SJCRH30 (cell line): Measurements from ENCODE around the gene DAB1. TPM values are rescaled to one million over a fixed set of nuclear protein-coding genes. Genes with fewer than 3 reads are reported as not detected.

Source experiments
- DNase-seq, 2 experiments: peaks; one replicate each; pipeline ENCODE4 v3.0.0-alpha.2; 2015 to 2020
- H3K27ac ChIP-seq: fragments of 250-450 bp; sonication (Bioruptor Pico); 2 replicates; pipeline ENCODE4 v1.5.1; 2020; ENCODE audit warnings: mild to moderate bottlenecking, moderate library complexity
- H3K27me3 ChIP-seq: fragments of 250-450 bp; sonication (Bioruptor Pico); 2 replicates; pipeline ENCODE4 v1.5.1; 2020; ENCODE audit warnings: mild to moderate bottlenecking, moderate library complexity
- H3K36me3 ChIP-seq: fragments of 250-450 bp; sonication (Bioruptor Pico); 2 replicates; pipeline ENCODE4 v1.5.1; 2020; ENCODE audit warnings: mild to moderate bottlenecking, moderate library complexity
- H3K4me1 ChIP-seq: fragments of 250-450 bp; sonication (Bioruptor Pico); 2 replicates; pipeline ENCODE4 v1.5.1; 2020; ENCODE audit warnings: mild to moderate bottlenecking, moderate library complexity
- H3K4me3 ChIP-seq: fragments of 250-450 bp; sonication (Bioruptor Pico); 2 replicates; pipeline ENCODE4 v1.5.1; 2020; ENCODE audit warnings: mild to moderate bottlenecking, moderate library complexity
- H3K9me3 ChIP-seq: fragments of 250-450 bp; sonication (Bioruptor Pico); replicated peaks from 2 replicates; pipeline ENCODE4 v1.5.1; 2020; ENCODE audit warnings: mild to moderate bottlenecking, moderate library complexity
- total RNA-seq: library from RNA; depleted of rRNA; stranded (reverse); fragments of >200 nt; shearing (Covaris generic); gene quantifications from 2 replicates; pipeline ENCODE4 v1.2.3, GENCODE V29; 2014

Gene DAB1
- total RNA-seq, 1 experiment from 2014 or later: not detected

- H3K36me3 ChIP-seq: no peaks in the 10 kb centered on the region
- DNase-seq: no peak
- H3K27ac ChIP-seq: no peak overlapping the region
- no peaks in the 10 kb centered on the region for H3K4me1 ChIP-seq
- no peak overlapping the region for H3K4me3 ChIP-seq
- no peaks in the 10 kb centered on the region for H3K9me3 ChIP-seq
- H3K27me3 ChIP-seq: no peaks in the 10 kb centered on the region
These were observed 219.8 kb downstream of the DAB1 start for GRCh38 chr1:57204091-57204490.

GRCh38 chr1:57202241-57202640 lies 221.6 kb downstream of the DAB1 start:
- Histone ChIP-seq H3K27me3 (no peaks in the 10 kb centered on the region), H3K4me3 (no peak overlapping the region), H3K27ac (no peak overlapping the region), H3K9me3 (no peaks in the 10 kb centered on the region), H3K36me3 (no peaks in the 10 kb centered on the region), H3K4me1 (no peaks in the 10 kb centered on the region)
- DNase-seq: no peak

- no peaks in the 10 kb centered on the region for H3K4me1 ChIP-seq
- H3K27me3 ChIP-seq: no peaks in the 10 kb centered on the region
- DNase-seq: no peak
- no peak overlapping the region for H3K4me3 ChIP-seq
- no peaks in the 10 kb centered on the region for H3K9me3 ChIP-seq
- no peaks in the 10 kb centered on the region for H3K36me3 ChIP-seq
- H3K27ac ChIP-seq: no peak overlapping the region
These were observed 224.9 kb downstream of the DAB1 start for GRCh38 chr1:57198912-57199311.

- H3K4me3 ChIP-seq: no peak overlapping the region
- H3K27ac ChIP-seq: no peak overlapping the region
- H3K27me3 ChIP-seq: no peaks in the 10 kb centered on the region
- no peak for DNase-seq
- H3K4me1 ChIP-seq: no peaks in the 10 kb centered on the region
- H3K36me3 ChIP-seq: no peaks in the 10 kb centered on the region
- H3K9me3 ChIP-seq: no peaks in the 10 kb centered on the region
These were observed 228.4 kb downstream of the DAB1 start for GRCh38 chr1:57195436-57195941.

- Histone ChIP-seq H3K9me3 (no peaks in the 10 kb centered on the region), H3K4me3 (no peak overlapping the region), H3K27ac (no peak overlapping the region), H3K36me3 (no peaks in the 10 kb centered on the region), H3K27me3 (no peaks in the 10 kb centered on the region), H3K4me1 (no peaks in the 10 kb centered on the region)
- peak in 1 of 2 experiments; percentile 40 for DNase-seq
These were observed 231.6 kb downstream of the DAB1 start for GRCh38 chr1:57192222-57192621.

GRCh38 chr1:57190898-57191297 lies 233.0 kb downstream of the DAB1 start:
- Histone ChIP-seq H3K9me3 (no peaks in the 10 kb centered on the region), H3K36me3 (no peaks in the 10 kb centered on the region), H3K4me3 (no peak overlapping the region), H3K27me3 (no peaks in the 10 kb centered on the region), H3K27ac (no peak overlapping the region), H3K4me1 (no peaks in the 10 kb centered on the region)
- no peak for DNase-seq

GRCh38 chr1:57188168-57188567 lies 235.7 kb downstream of the DAB1 start:
- Histone ChIP-seq H3K27ac (no peak overlapping the region), H3K9me3 (no peaks in the 10 kb centered on the region), H3K27me3 (peaks cover 7% of the 10 kb centered on the region; the same call in 1 of the 2 replicates), H3K36me3 (no peaks in the 10 kb centered on the region), H3K4me1 (no peaks in the 10 kb centered on the region), H3K4me3 (no peak overlapping the region)
- no peak for DNase-seq

GRCh38 chr1:57186455-57186854 lies 237.4 kb downstream of the DAB1 start:
- H3K36me3 ChIP-seq: no peaks in the 10 kb centered on the region
- DNase-seq: no peak
- no peaks in the 10 kb centered on the region for H3K9me3 ChIP-seq
- H3K4me1 ChIP-seq: no peaks in the 10 kb centered on the region
- no peak overlapping the region for H3K4me3 ChIP-seq
- H3K27ac ChIP-seq: no peak overlapping the region
- H3K27me3 ChIP-seq: peaks cover 7% of the 10 kb centered on the region; the same call in 1 of the 2 replicates

- Histone ChIP-seq H3K27ac (no peak overlapping the region), H3K4me1 (no peaks in the 10 kb centered on the region)
- DNase-seq: no peak
These were observed 244.9 kb downstream of the DAB1 start for GRCh38 chr1:57179001-57179400.

GRCh38 chr1:57175506-57175905 lies 248.4 kb downstream of the DAB1 start:
- no peak overlapping the region for H3K27ac ChIP-seq
- H3K4me3 ChIP-seq: no peak overlapping the region
- no peaks in the 10 kb centered on the region for H3K4me1 ChIP-seq
- H3K9me3 ChIP-seq: no peaks in the 10 kb centered on the region
- no peak for DNase-seq
- H3K27me3 ChIP-seq: no peaks in the 10 kb centered on the region
- no peaks in the 10 kb centered on the region for H3K36me3 ChIP-seq

More at GRCh38 chr1:57179001-57179400, 244.9 kb downstream of the DAB1 start:
- H3K27me3 ChIP-seq: peaks cover 3% of the 10 kb centered on the region; the same call in 1 of the 2 replicates
- no peak overlapping the region for H3K4me3 ChIP-seq
- no peaks in the 10 kb centered on the region for H3K36me3 ChIP-seq
- H3K9me3 ChIP-seq: no peaks in the 10 kb centered on the region

GRCh38 chr1:57172040-57172439 lies 251.8 kb downstream of the DAB1 start:
- no peaks in the 10 kb centered on the region for H3K9me3 ChIP-seq
- DNase-seq: no peak
- H3K36me3 ChIP-seq: no peaks in the 10 kb centered on the region
- no peak overlapping the region for H3K4me3 ChIP-seq
- H3K4me1 ChIP-seq: no peaks in the 10 kb centered on the region
- no peak overlapping the region for H3K27ac ChIP-seq
- no peaks in the 10 kb centered on the region; the same call in 1 of the 2 replicates for H3K27me3 ChIP-seq

GRCh38 chr1:57167997-57168396 lies 255.9 kb downstream of the DAB1 start:
- no peak overlapping the region for H3K4me3 ChIP-seq
- no peak overlapping the region for H3K27ac ChIP-seq
- DNase-seq: no peak
- no peaks in the 10 kb centered on the region for H3K9me3 ChIP-seq
- H3K4me1 ChIP-seq: no peaks in the 10 kb centered on the region
- no peaks in the 10 kb centered on the region; the same call in 1 of the 2 replicates for H3K27me3 ChIP-seq
- no peaks in the 10 kb centered on the region for H3K36me3 ChIP-seq

GRCh38 chr1:57165546-57165945 lies 258.3 kb downstream of the DAB1 start:
- no peaks in the 10 kb centered on the region for H3K9me3 ChIP-seq
- DNase-seq: no peak
- H3K27me3 ChIP-seq: peaks cover 3% of the 10 kb centered on the region; the same call in 1 of the 2 replicates
- no peak overlapping the region for H3K27ac ChIP-seq
- no peaks in the 10 kb centered on the region for H3K4me1 ChIP-seq
- H3K36me3 ChIP-seq: no peaks in the 10 kb centered on the region
- H3K4me3 ChIP-seq: no peak overlapping the region

- H3K36me3 ChIP-seq: no peaks in the 10 kb centered on the region
- DNase-seq: no peak
These were observed 259.3 kb downstream of the DAB1 start for GRCh38 chr1:57164584-57164983.

GRCh38 chr1:57163789-57164188 lies 260.1 kb downstream of the DAB1 start:
- H3K27ac ChIP-seq: no peak overlapping the region
- DNase-seq: no peak
- H3K4me3 ChIP-seq: no peak overlapping the region
- H3K4me1 ChIP-seq: no peaks in the 10 kb centered on the region
- H3K36me3 ChIP-seq: no peaks in the 10 kb centered on the region
- H3K9me3 ChIP-seq: no peaks in the 10 kb centered on the region
- H3K27me3 ChIP-seq: peaks cover 3% of the 10 kb centered on the region; the same call in 1 of the 2 replicates

More at GRCh38 chr1:57164584-57164983, 259.3 kb downstream of the DAB1 start:
- Histone ChIP-seq H3K27ac (no peak overlapping the region), H3K4me1 (no peaks in the 10 kb centered on the region), H3K27me3 (peaks cover 3% of the 10 kb centered on the region; the same call in 1 of the 2 replicates), H3K4me3 (no peak overlapping the region), H3K9me3 (no peaks in the 10 kb centered on the region)

GRCh38 chr1:57163325-57163724 lies 260.5 kb downstream of the DAB1 start:
- peaks cover 3% of the 10 kb centered on the region; the same call in 1 of the 2 replicates for H3K27me3 ChIP-seq
- no peak overlapping the region for H3K27ac ChIP-seq
- no peak overlapping the region for H3K4me3 ChIP-seq
- no peaks in the 10 kb centered on the region for H3K9me3 ChIP-seq
- H3K4me1 ChIP-seq: no peaks in the 10 kb centered on the region
- H3K36me3 ChIP-seq: no peaks in the 10 kb centered on the region
- no peak for DNase-seq
